Stimulated activated naive CD8-positive, alpha-beta T cell treated with anti-CD3 and anti-CD28 coated beads, Interleukin-15, Interleukin-2, amounts not matched to agents 100 U/mL and 50 U/mL, for 24 hours (primary cell): ENCODE measurements around the gene ZNF345.

ENCODE experiments used
- ATAC-seq: fragments of 150-1000 bp; cut with Tn5 transposase; one replicate; pipeline ENCODE4 v1.10.0; 2021
- DNase-seq: peaks from one replicate; pipeline ENCODE4 v3.0.0; 2021

ZNF345 gene

GRCh38 chr19:36850559-36851442 is at the start of gene ZNF345:
ZNF345 (plus strand) TSS chr19:36850876; CDS start chr19:36876831, 25,955 bp downstream.
- ATAC-seq: peak; percentile 90
- DNase-seq: peak; percentile 82

GRCh38 chr19:36805364-36805763 is 45.3 kb upstream of the ZNF345 start:
- ATAC-seq: no peak
- DNase-seq: no peak

GRCh38 chr19:36807029-36807428 is 43.6 kb upstream of the ZNF345 start:
- ATAC-seq (no peak), DNase-seq (no peak)

- ATAC-seq (no peak), DNase-seq (no peak)
These were observed 31.5 kb upstream of the ZNF345 start for GRCh38 chr19:36819130-36819630.

- DNase-seq: no peak
- no peak for ATAC-seq
These were observed 28.9 kb upstream of the ZNF345 start for GRCh38 chr19:36821758-36822157.

GRCh38 chr19:36833430-36833829 is 17.2 kb upstream of the ZNF345 start:
- no peak for DNase-seq
- no peak for ATAC-seq

- DNase-seq (no peak), ATAC-seq (no peak)
These were observed 13.3 kb upstream of the ZNF345 start for GRCh38 chr19:36837176-36837905.

- ATAC-seq (peak; percentile 98), DNase-seq (peak; percentile 82)
These were observed 12.5 kb upstream of the ZNF345 start, which contains the start of gene ZNF790 for GRCh38 chr19:36837906-36838783. ZNF790 (minus strand) TSS chr19:36838387; CDS start chr19:36825619, 12,768 bp downstream.

- DNase-seq (no peak), ATAC-seq (no peak)
These were observed 11.8 kb upstream of the ZNF345 start for GRCh38 chr19:36838784-36839324.

- no peak for DNase-seq
- ATAC-seq: no peak
These were observed 2.7 kb upstream of the ZNF345 start for GRCh38 chr19:36847968-36848367.

- ATAC-seq (peak; percentile 92), DNase-seq (peak; percentile 88)
These were observed 746 bp upstream of the ZNF345 start for GRCh38 chr19:36849701-36850558.

- DNase-seq: no peak
- ATAC-seq: no peak
These were observed 1.2 kb downstream of the ZNF345 start for GRCh38 chr19:36851898-36852297.

- ATAC-seq (no peak), DNase-seq (no peak)
These were observed 26.6 kb downstream of the ZNF345 start for GRCh38 chr19:36876993-36877938.

- no peak for DNase-seq
These were observed 41.2 kb downstream of the ZNF345 start for GRCh38 chr19:36891768-36892357.

GRCh38 chr19:36894849-36895383 is 44.2 kb downstream of the ZNF345 start:
- DNase-seq (no peak), ATAC-seq (no peak)

More at GRCh38 chr19:36891768-36892357, 41.2 kb downstream of the ZNF345 start:
- no peak for ATAC-seq

GRCh38 chr19:36898422-36898821 is 47.7 kb downstream of the ZNF345 start:
- DNase-seq: no peak

GRCh38 chr19:36915992-36916830 is 65.5 kb downstream of the ZNF345 start, which contains the start of the genes ZNF568 and ZNF829:
ZNF568 (plus strand) TSS chr19:36916332; CDS start chr19:36922771, 6,439 bp downstream.
ZNF829 (minus strand) TSS chr19:36916291; CDS start chr19:36915167, 1,124 bp downstream.
- DNase-seq: peak; percentile 90
- ATAC-seq: peak; percentile 97

More at GRCh38 chr19:36898422-36898821, 47.7 kb downstream of the ZNF345 start:
- no peak for ATAC-seq
